DND-41 (cell line): ENCODE results near the gene DOK6.

Source experiments
- ATAC-seq: fragments of 200-7000 bp; cut with Tn5 transposase; 3 replicates; pipeline ENCODE4 v1.9.1; 2021; ENCODE audit warnings: low read depth; ENCODE audit not compliant: insufficient read depth
- DNase-seq: peaks from one replicate; pipeline ENCODE4 v3.0.0-alpha.2; 2020
- H2AFZ ChIP-seq: 2 replicates; pipeline ENCODE4 v1.6.0; 2012; ENCODE audit warnings: low read depth, low read length
- H3K27ac ChIP-seq: 2 replicates; pipeline ENCODE4 v1.5.1; 2012; ENCODE audit warnings: low read length, inconsistent platforms
- H3K27me3 ChIP-seq: fragments of 200-600 bp; sonication (generic); 2 replicates; pipeline ENCODE4 v1.6.0; 2012; ENCODE audit warnings: low read length, mild to moderate bottlenecking, inconsistent platforms; ENCODE audit not compliant: insufficient read depth, poor library complexity
- H3K36me3 ChIP-seq: 2 replicates; pipeline ENCODE4 v1.5.1; 2012; ENCODE audit warnings: low read length, inconsistent platforms; ENCODE audit not compliant: insufficient read depth
- H3K4me1 ChIP-seq: 2 replicates; pipeline ENCODE4 v1.5.1; 2012; ENCODE audit warnings: mild to moderate bottlenecking, low read length; ENCODE audit not compliant: insufficient read depth
- H3K4me2 ChIP-seq: 2 replicates; pipeline ENCODE4 v1.6.0; 2012; ENCODE audit warnings: mild to moderate bottlenecking, moderate library complexity, low read length, inconsistent platforms; ENCODE audit not compliant: insufficient read depth
- H3K4me3 ChIP-seq, 2 experiments: fragments of 200-600 bp in 1 of 2; shearing (Covaris generic) in 1 of 2; 2 replicates each; pipeline ENCODE4 v1.5.1; 2012 to 2016; ENCODE audit warnings: inconsistent platforms in 2 of 2, low read length in 2 of 2, mild to moderate bottlenecking in 2 of 2, low read depth in 1 of 2, moderate library complexity in 1 of 2
- H3K79me2 ChIP-seq: 2 replicates; pipeline ENCODE4 v1.6.0; 2012; ENCODE audit warnings: low read length, inconsistent platforms; ENCODE audit not compliant: insufficient read depth
- H3K9ac ChIP-seq: 2 replicates; pipeline ENCODE4 v1.6.0; 2012; ENCODE audit warnings: low read depth, mild to moderate bottlenecking, inconsistent platforms, low read length, moderate library complexity
- H3K9me3 ChIP-seq: 2 replicates; pipeline ENCODE4 v1.5.1; 2012; ENCODE audit warnings: low read length, moderate library complexity, mild to moderate bottlenecking, inconsistent platforms; ENCODE audit not compliant: insufficient read depth, severe bottlenecking
- H4K20me1 ChIP-seq: 2 replicates; pipeline ENCODE4 v1.6.0; 2012; ENCODE audit warnings: low read length; ENCODE audit not compliant: insufficient read depth
- CTCF ChIP-seq: IDR thresholded peaks from 2 replicates; pipeline ENCODE4 v1.5.1; 2012; ENCODE audit warnings: borderline replicate concordance, low read length, moderate library complexity, mild to moderate bottlenecking; ENCODE audit not compliant: poor library complexity, severe bottlenecking; ENCODE audit errors: extremely low read depth
- EZH2 ChIP-seq: IDR thresholded peaks from 3 replicates; pipeline ENCODE4 v1.6.1; 2012; ENCODE audit warnings: borderline replicate concordance, low read depth, mild to moderate bottlenecking, moderate library complexity, low read length, inconsistent platforms; ENCODE audit not compliant: severe bottlenecking

The DOK6 gene

GRCh38 chr18:69469444-69469919, 68.8 kb downstream of the DOK6 start:
- Histone ChIP-seq H4K20me1 (no peaks in the 10 kb centered on the region), H3K27me3 (no peaks in the 10 kb centered on the region), H3K4me3 (no peak overlapping the region), H3K79me2 (no peaks in the 10 kb centered on the region), H3K4me1 (no peaks in the 10 kb centered on the region), H3K36me3 (no peaks in the 10 kb centered on the region), H3K4me2 (no peak overlapping the region), H2AFZ (peak overlapping the region; percentile 17; the same call in 1 of the 2 replicates), H3K27ac (no peak overlapping the region), H3K9ac (no peak overlapping the region), H3K9me3 (no peaks in the 10 kb centered on the region)
- ATAC-seq (peak; percentile 58; the same call in 2 of the 3 replicates), DNase-seq (peak; percentile 31)
- TF ChIP-seq CTCF (peak; percentile 52), EZH2 (no peak)

DNA sequence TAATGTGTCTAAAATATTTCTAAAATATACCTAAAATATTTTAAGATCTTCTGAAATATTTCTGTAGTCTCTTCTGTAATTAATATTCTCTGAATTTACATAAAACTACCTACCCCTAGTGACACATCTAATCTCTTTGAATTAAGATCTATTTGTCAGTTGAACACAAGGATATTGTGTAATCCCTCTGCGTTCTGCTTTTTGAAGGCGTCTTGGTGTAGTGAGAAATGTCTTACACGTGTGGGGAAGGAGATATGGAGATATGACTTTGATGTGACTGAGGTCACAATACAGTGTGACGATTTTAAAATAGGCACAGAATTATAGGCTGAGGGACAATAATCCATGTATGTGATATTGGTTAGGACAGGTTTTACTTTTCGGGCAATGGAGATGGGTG, 79.8 kb downstream of the DOK6 start:
- Histone ChIP-seq H3K27me3 (no peaks in the 10 kb centered on the region), H3K36me3 (no peaks in the 10 kb centered on the region), H3K27ac (no peak overlapping the region), H3K9ac (no peak overlapping the region), H3K4me3 (no peak overlapping the region), H3K79me2 (no peaks in the 10 kb centered on the region), H4K20me1 (no peaks in the 10 kb centered on the region), H3K9me3 (no peaks in the 10 kb centered on the region), H2AFZ (no peak overlapping the region), H3K4me1 (no peaks in the 10 kb centered on the region), H3K4me2 (no peak overlapping the region)
- TF ChIP-seq EZH2: no peak
- no peak for TF ChIP-seq CTCF
- DNase-seq (no peak), ATAC-seq (no peak)

- TF ChIP-seq EZH2 (no peak), CTCF (no peak)
- DNase-seq (no peak), ATAC-seq (no peak)
- Histone ChIP-seq H3K27ac (no peak overlapping the region), H4K20me1 (no peaks in the 10 kb centered on the region), H3K4me3 (no peak overlapping the region), H3K4me1 (no peaks in the 10 kb centered on the region), H3K4me2 (no peak overlapping the region), H3K79me2 (no peaks in the 10 kb centered on the region), H3K27me3 (no peaks in the 10 kb centered on the region), H3K9me3 (no peaks in the 10 kb centered on the region), H2AFZ (no peak overlapping the region), H3K9ac (no peak overlapping the region), H3K36me3 (no peaks in the 10 kb centered on the region)
Measured at GRCh38 chr18:69483574-69483973, 82.9 kb downstream of the DOK6 start.

GRCh38 chr18:69484699-69485396, 84.2 kb downstream of the DOK6 start:
- no peak overlapping the region for H2AFZ ChIP-seq
- no peak for DNase-seq
- H3K36me3 ChIP-seq: no peaks in the 10 kb centered on the region
- no peak overlapping the region for H3K9ac ChIP-seq
- H3K4me3 ChIP-seq: no peak overlapping the region
- H3K4me2 ChIP-seq: no peak overlapping the region
- no peak for TF ChIP-seq EZH2
- TF ChIP-seq CTCF: no peak
- H3K27me3 ChIP-seq: no peaks in the 10 kb centered on the region
- H4K20me1 ChIP-seq: no peaks in the 10 kb centered on the region
- no peak overlapping the region for H3K27ac ChIP-seq
- no peaks in the 10 kb centered on the region for H3K79me2 ChIP-seq
- H3K9me3 ChIP-seq: no peaks in the 10 kb centered on the region
- no peaks in the 10 kb centered on the region for H3K4me1 ChIP-seq
- no peak for ATAC-seq
